Measurements from ENCODE around the gene GPC3.

GRCh38 chrX:133529578-133529977, 455.8 kb downstream of the GPC3 start:
- TF ChIP-seq CTCF (IDR thresholded peaks at IDR 0.05) = no peak
- TF ChIP-seq EP300 (IDR thresholded peaks at IDR 0.05) = no peak
